GM19240 (cell line): ENCODE results near the gene CEP57.
"Not testable (repeated sequence)": the region's sequence is repeated elsewhere in the genome, so short reads cannot be mapped to it uniquely, and the experiment has no call there.

Source experiments
- DNase-seq: peaks from one replicate; pipeline ENCODE4 v3.0.0; 2011; ENCODE audit warnings: low spot score; ENCODE audit not compliant: insufficient read length

The CEP57 gene

DNA sequence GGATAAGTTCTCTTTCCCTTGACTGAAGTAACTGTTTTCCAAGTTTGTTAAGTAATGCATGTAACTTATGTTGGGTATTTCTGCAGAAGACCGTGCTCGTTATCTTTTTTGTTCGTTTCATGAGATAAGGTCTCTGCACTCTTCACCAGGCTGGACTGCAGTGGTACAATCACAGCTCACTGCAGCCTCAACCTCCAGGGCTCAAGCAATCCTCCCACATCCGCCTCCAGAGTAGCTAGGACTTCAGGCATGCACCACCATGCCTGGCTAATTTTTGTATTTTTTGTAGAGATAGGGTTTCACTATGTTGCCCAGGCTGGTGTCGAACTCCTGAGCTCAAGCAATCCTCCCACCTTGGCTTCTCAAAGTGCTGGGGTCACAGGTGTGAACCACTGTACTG is 64.1 kb downstream of the CEP57 start:
- DNase-seq: not testable (repeated sequence)

DNA sequence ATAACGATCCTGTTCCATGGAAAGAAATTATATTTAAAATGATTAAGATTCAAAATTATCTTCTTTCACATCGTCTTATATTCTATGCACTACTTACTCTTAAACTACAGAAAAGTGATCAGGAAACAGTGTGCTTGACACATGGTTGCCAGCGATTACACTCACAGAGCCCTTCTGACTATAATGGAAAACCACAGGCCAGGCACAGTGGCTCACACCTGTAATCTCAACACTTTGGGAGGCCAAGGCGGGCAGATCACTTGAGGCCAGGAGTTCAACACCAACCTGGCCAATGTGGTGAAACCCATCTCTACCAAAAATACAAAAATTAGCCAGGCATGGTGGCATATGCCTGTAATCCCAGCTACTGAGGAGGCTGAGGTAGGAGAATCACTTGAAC is 69.7 kb downstream of the CEP57 start:
- not testable (repeated sequence) for DNase-seq

DNA sequence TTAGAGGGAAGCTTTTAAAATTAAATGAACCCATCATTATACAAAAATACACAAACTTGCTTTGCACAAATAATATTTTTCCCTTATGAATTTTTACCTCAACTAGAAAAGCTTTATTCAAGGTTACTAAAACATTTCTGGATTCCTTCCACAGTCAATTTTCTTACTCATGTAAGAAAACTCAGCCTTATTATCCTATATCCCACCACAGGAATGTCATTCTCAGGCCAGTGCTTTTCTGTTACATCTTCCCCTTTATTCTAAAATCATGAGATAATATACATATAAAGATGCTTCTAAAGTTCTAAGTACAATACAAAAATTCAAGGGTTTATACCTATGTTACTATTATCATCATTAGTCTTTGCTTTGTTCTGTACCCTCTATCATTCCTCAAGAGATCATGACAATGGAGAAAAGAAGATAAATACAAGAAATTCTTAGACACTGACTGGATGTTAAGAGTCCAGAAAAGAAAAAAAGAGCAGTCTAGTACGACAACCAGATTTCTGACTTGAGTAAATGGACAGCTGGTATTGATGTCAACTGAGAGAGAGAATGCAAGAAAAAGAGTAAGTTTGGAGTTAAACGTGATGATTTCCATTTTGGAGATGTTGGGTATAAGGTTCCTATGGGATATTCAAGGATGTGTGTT is 73.3 kb downstream of the CEP57 start:
- DNase-seq: no peak

DNA sequence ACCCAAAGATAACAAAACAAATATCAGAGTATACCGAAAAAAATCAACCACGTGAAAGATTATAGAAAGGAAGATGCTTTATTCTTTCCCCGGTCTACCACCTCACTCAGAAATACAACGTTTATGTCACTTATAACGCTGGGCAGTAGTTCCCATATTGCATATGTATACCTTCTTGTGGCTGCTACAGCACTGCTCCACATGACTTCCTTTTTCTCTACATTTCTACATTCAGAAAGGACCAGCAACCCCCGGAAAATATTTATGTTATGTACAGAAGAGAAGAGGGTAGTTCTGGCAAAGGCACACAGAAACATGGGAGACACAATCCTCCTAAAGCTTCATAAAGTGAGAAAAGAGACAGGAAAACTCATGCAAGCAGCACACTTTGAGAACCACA is 76.8 kb downstream of the CEP57 start:
- no peak for DNase-seq

DNA sequence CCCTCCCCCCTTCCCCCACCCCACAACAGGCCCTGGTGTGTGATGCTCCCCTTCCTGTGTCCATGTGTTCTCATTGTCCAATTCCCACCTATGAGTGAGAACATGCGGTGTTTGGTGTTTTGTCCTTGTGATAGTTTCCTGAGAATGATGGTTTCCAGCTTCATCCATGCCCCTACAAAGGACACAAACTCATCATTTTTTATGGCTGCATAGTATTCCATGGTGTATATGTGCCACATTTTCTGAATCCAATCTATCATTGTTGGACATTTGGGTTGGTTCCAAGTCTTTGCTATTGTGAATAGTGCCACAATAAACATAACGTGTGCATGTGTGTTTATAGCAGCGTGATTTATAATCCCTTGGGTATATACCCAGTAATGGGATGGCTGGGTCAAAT is 80.6 kb downstream of the CEP57 start:
- DNase-seq: not testable (repeated sequence)

DNA sequence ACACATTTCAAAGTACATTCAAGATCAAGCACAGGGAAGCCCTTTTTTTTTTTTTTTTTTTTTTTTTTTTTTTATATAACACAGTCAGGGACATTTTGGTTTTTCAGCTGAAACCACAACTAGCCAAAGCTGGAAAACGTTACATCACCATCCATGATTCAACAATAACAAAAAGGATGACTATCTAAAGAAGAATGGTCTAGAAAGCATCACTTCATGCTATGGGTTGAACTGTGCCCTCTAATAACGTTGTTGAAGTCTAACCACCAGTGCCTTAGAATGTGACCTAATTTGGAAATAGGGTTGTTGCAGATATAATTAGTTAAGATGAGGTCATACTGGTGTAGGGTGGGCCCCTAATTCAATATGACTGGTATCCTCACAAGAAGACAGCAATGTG is 87.0 kb downstream of the CEP57 start:
- no peak for DNase-seq
